Left colon (tissue), 2 donors: ENCODE measurements around the gene CD160. TPM values are rescaled to one million over a fixed set of nuclear protein-coding genes. Genes with fewer than 3 reads are reported as not detected.
A peak's percentile ranks its signal among the peaks of the same experiment; 100 is the strongest.

Experiments
- ATAC-seq: fragments of 200-7000 bp; cut with Tn5 transposase; one replicate; pipeline ENCODE4 v1.9.1; 2020; ENCODE audit warnings: mild to moderate bottlenecking, moderate library complexity
- DNase-seq, 2 donors: peaks; one replicate each; pipeline ENCODE4 v3.0.0-alpha.2; 2020
- intact Hi-C, 2 donors: fragments of 100-400 bp; cut with DNase I in 1 of 2; cut with micrococcal nuclease in 1 of 2; formaldehyde crosslinking; loops; one replicate each; pipeline versions ENCODE4 v1.11.2 to v1.14.0; 2022; cut with DNase I, micrococcal nuclease
- total RNA-seq, 2 donors: library from RNA; stranded (reverse); fragmentation: NEBNext Ultra II Directional; extraction: Animal tissue kit (Norgen Biotek cat#: 25700); gene quantifications; one replicate each; pipeline ENCODE4 v1.2.1, GENCODE V29; 2021
- donor health status: DM: no; HTN: no; CAD: no.
- donor health status: DM: yes; HTN: yes; CAD: no.

Gene CD160
- total RNA-seq, 2 donors from 2014 or later, result 0.73 to 0.92 TPM

GRCh38 chr1:145778146-145778540 lies 58.8 kb downstream of the CD160 start:
- ATAC-seq (no peak), DNase-seq (no peak)
- intact Hi-C loops, result no loop called here

DNA sequence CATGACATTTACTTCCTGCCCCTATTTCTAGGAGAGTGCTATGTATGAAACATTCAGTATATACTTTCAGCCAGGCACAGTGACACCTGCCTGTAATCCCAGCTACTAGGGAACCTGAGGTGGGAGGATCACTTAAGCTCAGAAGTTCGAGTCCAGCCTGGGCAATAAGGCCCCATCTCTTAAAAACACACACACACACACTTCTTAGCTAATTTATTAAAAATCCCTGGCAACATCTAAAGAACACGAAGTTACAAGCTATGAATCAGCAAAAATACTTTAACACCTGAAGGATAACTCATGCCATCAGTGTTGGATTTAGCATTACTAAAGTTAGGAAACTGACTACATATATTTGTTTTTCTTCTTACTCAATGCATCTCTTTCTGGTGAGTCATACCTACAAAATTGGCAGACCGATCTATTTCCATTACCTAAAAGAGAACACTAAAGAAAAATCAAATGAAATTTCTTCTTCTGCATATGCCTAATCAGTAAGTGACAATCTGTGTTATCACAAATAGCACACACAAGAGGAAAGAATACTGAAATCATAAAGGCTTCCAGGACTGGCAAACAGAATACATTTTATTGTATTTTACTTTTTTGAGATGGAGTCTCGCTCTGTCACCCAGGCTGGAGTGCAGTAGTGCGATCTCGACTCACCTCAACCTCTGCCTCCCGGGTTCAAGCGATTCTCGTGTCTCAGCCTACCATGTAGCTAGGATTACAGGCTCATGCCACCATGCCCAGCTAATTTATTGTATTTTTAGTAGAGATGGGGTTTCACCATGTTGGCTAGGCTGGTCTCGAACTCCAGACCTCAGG lies 63.2 kb downstream of the CD160 start:
- ATAC-seq, result no peak
- intact Hi-C loops, result no loop called here

GRCh38 chr1:145784409-145784808 lies 65.1 kb downstream of the CD160 start:
- ATAC-seq (no peak), DNase-seq (no peak)
- intact Hi-C loops, result no loop called here

More for the DNA sequence above, 63.2 kb downstream of the CD160 start:
- no peak for DNase-seq

- ATAC-seq (peak; percentile 76), DNase-seq (no peak)
- intact Hi-C loops, result no loop called here
Observed at GRCh38 chr1:145785547-145785946, 66.2 kb downstream of the CD160 start.

DNA sequence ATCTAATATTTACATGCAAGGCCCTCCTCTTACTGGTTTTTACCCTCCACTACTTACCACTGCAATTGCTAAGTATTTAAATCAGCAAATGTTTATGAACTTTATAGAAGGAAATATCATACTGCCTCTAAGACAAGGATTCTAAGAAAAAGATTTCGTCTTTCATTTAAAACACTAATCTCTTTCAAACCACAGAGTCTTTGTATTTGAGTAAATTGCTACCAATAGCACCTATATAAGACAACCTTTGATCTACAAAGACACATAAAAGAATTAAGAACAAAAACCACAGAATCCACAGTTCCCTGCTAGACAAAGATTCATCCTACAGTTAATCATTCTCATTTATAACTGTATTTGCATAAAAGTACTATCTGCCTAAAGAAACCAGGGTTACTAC lies 67.0 kb downstream of the CD160 start:
- DNase-seq, result no peak
- intact Hi-C loops, result no loop called here
- peak; percentile 13 for ATAC-seq

GRCh38 chr1:145788580-145788979 lies 69.3 kb downstream of the CD160 start:
- DNase-seq (no peak), ATAC-seq (no peak)
- intact Hi-C loops, result no loop called here

Other genes with a start within 250 kb of the CD160 start
- 10 to 100 TPM; 16.7 to 19.8 TPM for gene GPR89A, start 111.5 kb upstream of the CD160 start, total RNA-seq
- gene PDZK1, start 12.1 kb upstream of the CD160 start, total RNA-seq, result 10 to 100 TPM; 17.6 to 22.6 TPM
- 1 to 10 TPM; 7.4 to 7.7 TPM for gene RNF115, start 104.6 kb downstream of the CD160 start, total RNA-seq
- gene POLR3C, start 104.7 kb downstream of the CD160 start, total RNA-seq, result 10 to 100 TPM; 18.4 to 20.3 TPM
- 1 to 10 TPM; 1.3 TPM for gene NUDT17, start 126.1 kb downstream of the CD160 start, total RNA-seq
- gene PIAS3, start 139.6 kb downstream of the CD160 start, total RNA-seq, result 10 to 100 TPM; 11.0 to 11.4 TPM
- gene ANKRD35, start 166.4 kb downstream of the CD160 start, total RNA-seq, result under 1 TPM; 0.12 to 0.53 TPM
- 1 to 10 TPM in 1 of 2 donors, under 1 TPM in 1; 0.84 to 1.7 TPM for gene ITGA10, start 190.6 kb downstream of the CD160 start, total RNA-seq
- 10 to 100 TPM; 33.8 to 37.1 TPM for gene PEX11B, start 199.2 kb downstream of the CD160 start, total RNA-seq
- 10 to 100 TPM; 86.9 to 94.1 TPM for gene RBM8A, start 208.0 kb downstream of the CD160 start, total RNA-seq
- gene LIX1L, start 238.5 kb downstream of the CD160 start, total RNA-seq, result 1 to 10 TPM; 4.2 to 9.0 TPM
- gene ANKRD34A, start 245.1 kb downstream of the CD160 start, total RNA-seq, result under 1 TPM; 0.27 to 0.42 TPM
- gene POLR3GL, start 245.2 kb downstream of the CD160 start, total RNA-seq, result 10 to 100 TPM; 13.6 to 17.0 TPM